Liver (tissue), 9 donors: ENCODE results near the gene SLC12A8. TPM values are rescaled to one million over a fixed set of nuclear protein-coding genes. Genes with fewer than 3 reads are reported as not detected.

Experiments
- DNase-seq: peaks from one replicate; pipeline ENCODE4 v3.0.0-alpha.2; 2017; ENCODE audit warnings: low spot score
- H3K27ac ChIP-seq, 2 donors: one replicate each; pipeline ENCODE4 v1.7.0; 2013; ENCODE audit warnings: inconsistent platforms in 2 of 2, low read length in 2 of 2, control low read depth in 1 of 2, low read depth in 1 of 2, mild to moderate bottlenecking in 1 of 2
- H3K27me3 ChIP-seq, 4 donors: one replicate each; pipeline versions ENCODE4 v1.6.1 to v1.7.0; 2013; ENCODE audit warnings: low read length in 3 of 4, inconsistent platforms in 1 of 4, mild to moderate bottlenecking in 1 of 4, moderate library complexity in 1 of 4; ENCODE audit not compliant: control insufficient read depth in 4 of 4, insufficient read depth in 4 of 4
- H3K36me3 ChIP-seq, 4 donors: one replicate each; pipeline versions ENCODE4 v1.6.1 to v1.7.0; 2013; ENCODE audit warnings: low read length in 3 of 4, mild to moderate bottlenecking in 3 of 4, low read depth in 1 of 4, moderate library complexity in 1 of 4; ENCODE audit not compliant: control insufficient read depth in 4 of 4, insufficient read depth in 3 of 4
- H3K4me1 ChIP-seq, 4 donors: one replicate each; pipeline versions ENCODE4 v1.6.1 to v1.7.0; 2013; ENCODE audit warnings: low read length in 3 of 4, mild to moderate bottlenecking in 3 of 4, moderate library complexity in 1 of 4; ENCODE audit not compliant: control insufficient read depth in 4 of 4, insufficient read depth in 4 of 4
- H3K4me3 ChIP-seq, 3 donors: one replicate each; pipeline versions ENCODE4 v1.6.1 to v1.7.0; 2013; ENCODE audit warnings: low read length in 3 of 3, control low read depth in 1 of 3, low read depth in 1 of 3, mild to moderate bottlenecking in 1 of 3
- H3K9ac ChIP-seq, 2 donors: one replicate each; pipeline ENCODE4 v1.7.0; 2013; ENCODE audit warnings: low read length in 2 of 2, mild to moderate bottlenecking in 2 of 2, moderate library complexity in 2 of 2, control low read depth in 1 of 2, low read depth in 1 of 2
- H3K9me3 ChIP-seq, 4 donors: one replicate each; pipeline versions ENCODE4 v1.6.1 to v1.7.0; 2013; ENCODE audit warnings: low read length in 3 of 4; ENCODE audit not compliant: control insufficient read depth in 4 of 4
- EGR1 ChIP-seq, 2 donors: IDR thresholded peaks; 2 replicates each; pipeline ENCODE4 v1.6.1; 2016 to 2018; ENCODE audit warnings: antibody characterized with exemption in 2 of 2, low read depth in 2 of 2
- FOXA1 ChIP-seq: IDR thresholded peaks from 2 replicates; pipeline ENCODE4 v1.6.1; 2016; ENCODE audit warnings: antibody characterized with exemption
- FOXA2 ChIP-seq: IDR thresholded peaks from 2 replicates; pipeline ENCODE4 v1.6.1; 2016; ENCODE audit warnings: antibody characterized with exemption
- GABPA ChIP-seq, 2 donors: IDR thresholded peaks in 1 of 2; conservative IDR thresholded peaks in 1 of 2; 2 replicates each; pipeline ENCODE4 v1.6.1; 2016; ENCODE audit warnings: antibody characterized with exemption in 2 of 2, mild to moderate bottlenecking in 1 of 2, moderate library complexity in 1 of 2
- HNF4A ChIP-seq, 2 donors: conservative IDR thresholded peaks; 2 replicates each; pipeline ENCODE4 v1.6.1; 2016; ENCODE audit warnings: antibody characterized with exemption in 2 of 2, mild to moderate bottlenecking in 2 of 2
- HNF4G ChIP-seq: IDR thresholded peaks from 2 replicates; pipeline ENCODE4 v1.6.1; 2016; ENCODE audit warnings: antibody characterized with exemption
- JUND ChIP-seq, 2 donors: IDR thresholded peaks; 2 replicates each; pipeline ENCODE4 v1.6.1; 2016; ENCODE audit warnings: antibody characterized with exemption in 2 of 2
- MAX ChIP-seq: IDR thresholded peaks from 2 replicates; pipeline ENCODE4 v1.6.1; 2016; ENCODE audit warnings: antibody characterized with exemption
- NR2F2 ChIP-seq: IDR thresholded peaks from 2 replicates; pipeline ENCODE4 v1.6.1; 2016; ENCODE audit warnings: antibody characterized with exemption
- RAD21 ChIP-seq, 2 donors: IDR thresholded peaks; 2 replicates each; pipeline ENCODE4 v1.6.1; 2016; ENCODE audit warnings: antibody characterized with exemption in 2 of 2, mild to moderate bottlenecking in 2 of 2
- RXRA ChIP-seq, 2 donors: IDR thresholded peaks; 2 replicates each; pipeline ENCODE4 v1.6.1; 2017 to 2018; ENCODE audit warnings: antibody characterized with exemption in 2 of 2, mild to moderate bottlenecking in 1 of 2
- SP1 ChIP-seq: IDR thresholded peaks from 2 replicates; pipeline ENCODE4 v1.6.1; 2018; ENCODE audit warnings: antibody characterized with exemption, mild to moderate bottlenecking
- TAF1 ChIP-seq: conservative IDR thresholded peaks from 2 replicates; pipeline ENCODE4 v1.6.1; 2016; ENCODE audit warnings: antibody characterized with exemption, mild to moderate bottlenecking
- YY1 ChIP-seq: IDR thresholded peaks from 2 replicates; pipeline ENCODE4 v1.6.1; 2016; ENCODE audit warnings: antibody characterized with exemption, mild to moderate bottlenecking
- ZBTB33 ChIP-seq: IDR thresholded peaks from 2 replicates; pipeline ENCODE4 v1.6.1; 2016; ENCODE audit warnings: antibody characterized with exemption
- WGBS: extraction: QIAGEN DNeasy Blood & Tissue Kit; methylation state at CpG from one replicate; pipeline ENCODE4 v1.1.7; 2013; 5-methylcytosine and 5-hydroxymethylcytosine counted together
- polyA plus RNA-seq, 2 donors: library from polyadenylated mRNA; stranded (reverse) in 1 of 2; unstranded in 1 of 2; fragments of 200-250 nt in 1 of 2; fragments of >200 nt in 1 of 2; fragmentation: Nextera tagmentation in 1 of 2; extraction: Ambion mirVana in 1 of 2; gene quantifications; one replicate each; pipeline versions ENCODE4 v1.2.1 to v1.2.3, GENCODE V29; 2013 to 2015
- total RNA-seq, 2 donors: library from RNA; depleted of rRNA; stranded (reverse); fragments of >200 nt; gene quantifications; one replicate each; pipeline ENCODE4 v1.2.3, GENCODE V29; 2014
- TF ChIP-seq, protein P1 (sequence below): fragments of 150-350 bp; IDR thresholded peaks from 2 replicates; pipeline ENCODE4 v1.5.1; 2017; ENCODE audit warnings: improper control_type of control experiment, low read depth, low read length; ENCODE audit not compliant: missing input control
- donor health status: healthy.
- donor health status: healthy.
- donor health status: healthy.
- donor health status: healthy.
- donor health status: healthy.

Gene SLC12A8
- total and polyA plus RNA-seq, 4 donors: 2.7 to 20.3 (median 5.5) TPM

- Histone ChIP-seq H3K9me3 (no peaks in the 10 kb centered on the region), H3K4me3 (no peak overlapping the region), H3K9ac (no peak overlapping the region), H3K4me1 (peaks cover 0 to 13% (median 8%) of the 10 kb centered on the region in 4 donors), H3K36me3 (no peaks in the 10 kb centered on the region), H3K27ac (no peak overlapping the region), H3K27me3 (no peaks in the 10 kb centered on the region)
- 88% methylated on average over 17 of the region's 17 CpGs for WGBS
- no peak for DNase-seq
- TF ChIP-seq YY1: no peak
These were observed 63.7 kb downstream of the SLC12A8 start for GRCh38 chr3:125148836-125149235.

GRCh38 chr3:125148016-125148812, 64.3 kb downstream of the SLC12A8 start:
- H3K9ac ChIP-seq: no peak overlapping the region
- H3K4me3 ChIP-seq: no peak overlapping the region
- H3K27me3 ChIP-seq: no peaks in the 10 kb centered on the region
- peaks cover 0 to 13% (median 8%) of the 10 kb centered on the region in 4 donors for H3K4me1 ChIP-seq
- H3K9me3 ChIP-seq: no peaks in the 10 kb centered on the region
- WGBS: 87% methylated on average over 7 of the region's 7 CpGs
- no peak for DNase-seq
- no peak overlapping the region for H3K27ac ChIP-seq
- no peaks in the 10 kb centered on the region for H3K36me3 ChIP-seq
- TF ChIP-seq TAF1: no peak
- TF ChIP-seq RAD21 (IDR thresholded peaks at IDR 0.05): peak; percentile 6 to 24
- no peak for TF ChIP-seq SP1
- no peak for TF ChIP-seq EGR1 (IDR thresholded peaks at IDR 0.05; ENCODE audit: low read depth in 2 of 2)
- no peak for TF ChIP-seq FOXA2
- TF ChIP-seq HNF4A (conservative IDR thresholded peaks at IDR 0.05): peak; percentile 8 to 59
- TF ChIP-seq HNF4G: no peak
- TF ChIP-seq RXRA (IDR thresholded peaks at IDR 0.05): peak in 1 of 2 donors; percentile 15
- TF ChIP-seq ZBTB33: no peak
- no peak for TF ChIP-seq JUND (IDR thresholded peaks at IDR 0.05)
- peak; percentile 7 for TF ChIP-seq NR2F2
- TF ChIP-seq, protein P1, sequence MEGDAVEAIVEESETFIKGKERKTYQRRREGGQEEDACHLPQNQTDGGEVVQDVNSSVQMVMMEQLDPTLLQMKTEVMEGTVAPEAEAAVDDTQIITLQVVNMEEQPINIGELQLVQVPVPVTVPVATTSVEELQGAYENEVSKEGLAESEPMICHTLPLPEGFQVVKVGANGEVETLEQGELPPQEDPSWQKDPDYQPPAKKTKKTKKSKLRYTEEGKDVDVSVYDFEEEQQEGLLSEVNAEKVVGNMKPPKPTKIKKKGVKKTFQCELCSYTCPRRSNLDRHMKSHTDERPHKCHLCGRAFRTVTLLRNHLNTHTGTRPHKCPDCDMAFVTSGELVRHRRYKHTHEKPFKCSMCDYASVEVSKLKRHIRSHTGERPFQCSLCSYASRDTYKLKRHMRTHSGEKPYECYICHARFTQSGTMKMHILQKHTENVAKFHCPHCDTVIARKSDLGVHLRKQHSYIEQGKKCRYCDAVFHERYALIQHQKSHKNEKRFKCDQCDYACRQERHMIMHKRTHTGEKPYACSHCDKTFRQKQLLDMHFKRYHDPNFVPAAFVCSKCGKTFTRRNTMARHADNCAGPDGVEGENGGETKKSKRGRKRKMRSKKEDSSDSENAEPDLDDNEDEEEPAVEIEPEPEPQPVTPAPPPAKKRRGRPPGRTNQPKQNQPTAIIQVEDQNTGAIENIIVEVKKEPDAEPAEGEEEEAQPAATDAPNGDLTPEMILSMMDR: no peak
- TF ChIP-seq FOXA1: no peak
- no peak for TF ChIP-seq MAX
- TF ChIP-seq GABPA (IDR thresholded peaks at IDR 0.05 in 1 of 2, conservative IDR thresholded peaks at IDR 0.05 in 1 of 2): no peak

GRCh38 chr3:125147491-125147820, 65.1 kb downstream of the SLC12A8 start:
- Histone ChIP-seq H3K9me3 (no peaks in the 10 kb centered on the region), H3K4me3 (no peak overlapping the region), H3K27ac (no peak overlapping the region), H3K9ac (no peak overlapping the region), H3K36me3 (no peaks in the 10 kb centered on the region), H3K27me3 (no peaks in the 10 kb centered on the region), H3K4me1 (peaks cover 0 to 13% (median 8%) of the 10 kb centered on the region in 4 donors)
- DNase-seq: no peak
- 72% methylated on average over 6 of the region's 6 CpGs for WGBS
- peak; percentile 3 for TF ChIP-seq NR2F2
- no peak for TF ChIP-seq TAF1
